T-helper 2 cell treated with Interferon-gamma antibody and Interleukin-4, amounts not matched to agents 5 μg/mL and 100 μg/mL, for 36 hours (primary cell): ENCODE data around the gene CACNA1I.

Experiments used
- DNase-seq: peaks from one replicate; pipeline ENCODE4 v3.0.0; 2021; ENCODE audit warnings: low spot score
- H3K27ac Mint-ChIP-seq: one replicate; pipeline ENCODE4 v1.8.0; 2021; ENCODE audit warnings: mild to moderate bottlenecking, mixed read lengths
- H3K27me3 Mint-ChIP-seq: one replicate; pipeline ENCODE4 v1.8.0; 2021; ENCODE audit warnings: low read depth, mixed read lengths
- H3K36me3 Mint-ChIP-seq: one replicate; pipeline ENCODE4 v1.8.0; 2021; ENCODE audit warnings: low read depth, mixed read lengths
- H3K4me1 Mint-ChIP-seq: one replicate; pipeline ENCODE4 v1.8.0; 2021; ENCODE audit warnings: low read depth, mixed read lengths
- H3K4me3 Mint-ChIP-seq: one replicate; pipeline ENCODE4 v1.8.0; 2022; ENCODE audit warnings: mild to moderate bottlenecking, moderate library complexity, mixed read lengths
- H3K9me3 Mint-ChIP-seq: one replicate; pipeline ENCODE4 v1.8.0; 2021; ENCODE audit warnings: mixed read lengths

CACNA1I gene

GRCh38 chr22:39686776-39687525, 116.4 kb downstream of the CACNA1I start:
- peaks cover 45% of the 10 kb centered on the region for H3K27me3 Mint-ChIP-seq
- no peak overlapping the region for H3K4me3 Mint-ChIP-seq
- no peaks in the 10 kb centered on the region for H3K9me3 Mint-ChIP-seq
- H3K4me1 Mint-ChIP-seq: peaks cover 2% of the 10 kb centered on the region
- peaks cover 6% of the 10 kb centered on the region for H3K36me3 Mint-ChIP-seq
- no peak for DNase-seq
- H3K27ac Mint-ChIP-seq: no peak overlapping the region

- DNase-seq: no peak
- peaks cover 2% of the 10 kb centered on the region for H3K4me1 Mint-ChIP-seq
- H3K4me3 Mint-ChIP-seq: no peak overlapping the region
- H3K27me3 Mint-ChIP-seq: peaks cover 54% of the 10 kb centered on the region
- peaks cover 6% of the 10 kb centered on the region for H3K36me3 Mint-ChIP-seq
- no peak overlapping the region for H3K27ac Mint-ChIP-seq
- no peaks in the 10 kb centered on the region for H3K9me3 Mint-ChIP-seq
These were observed 117.7 kb downstream of the CACNA1I start for GRCh38 chr22:39688186-39688785.

GRCh38 chr22:39689421-39689820, 118.9 kb downstream of the CACNA1I start:
- peaks cover 55% of the 10 kb centered on the region for H3K27me3 Mint-ChIP-seq
- H3K4me3 Mint-ChIP-seq: no peak overlapping the region
- peaks cover 4% of the 10 kb centered on the region for H3K4me1 Mint-ChIP-seq
- peaks cover 6% of the 10 kb centered on the region for H3K36me3 Mint-ChIP-seq
- H3K9me3 Mint-ChIP-seq: no peaks in the 10 kb centered on the region
- DNase-seq: no peak
- H3K27ac Mint-ChIP-seq: no peak overlapping the region

DNA sequence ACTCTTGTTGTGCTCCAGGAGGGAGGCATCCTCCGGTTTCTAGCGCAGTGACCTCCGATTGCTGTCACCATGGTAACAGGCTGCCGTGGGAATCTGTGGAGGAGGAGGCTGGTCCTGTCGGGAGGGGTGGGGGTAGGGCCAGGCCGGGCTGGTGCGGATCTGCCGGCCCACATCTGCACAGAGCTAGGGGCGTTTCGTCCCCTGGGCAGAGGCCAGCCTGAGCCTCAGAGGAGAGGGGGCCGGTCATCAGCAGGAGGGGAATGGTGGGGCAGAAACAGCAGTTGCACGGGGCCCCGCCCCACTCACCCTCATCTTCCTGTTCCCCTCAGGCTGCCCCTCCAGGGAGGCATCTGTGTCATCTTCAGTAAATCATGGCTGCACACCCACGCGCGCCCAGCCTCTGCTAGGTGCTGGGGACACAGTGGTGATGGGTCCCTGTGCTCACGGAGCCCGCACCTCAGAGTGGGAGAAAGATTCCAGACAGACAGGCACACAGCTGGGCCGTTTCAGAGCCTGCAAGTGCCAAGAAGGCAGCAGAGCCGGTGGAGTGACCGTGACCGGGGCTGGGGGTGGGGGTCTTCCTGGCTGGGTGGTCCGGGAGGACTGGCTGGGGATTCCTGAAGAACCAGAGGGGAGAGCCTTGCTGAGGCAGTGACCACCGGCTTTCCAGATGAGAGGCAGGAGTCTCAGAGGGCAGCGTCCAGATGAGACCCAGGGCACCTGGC, 120.5 kb downstream of the CACNA1I start:
- no peak for DNase-seq
- Mint-ChIP-seq H3K4me3 (no peak overlapping the region), H3K36me3 (no peaks in the 10 kb centered on the region), H3K4me1 (peaks cover 5% of the 10 kb centered on the region), H3K9me3 (no peaks in the 10 kb centered on the region), H3K27me3 (peaks cover 53% of the 10 kb centered on the region), H3K27ac (no peak overlapping the region)

- Mint-ChIP-seq H3K4me3 (no peak overlapping the region), H3K27me3 (peaks cover 37% of the 10 kb centered on the region), H3K9me3 (no peaks in the 10 kb centered on the region), H3K36me3 (no peaks in the 10 kb centered on the region), H3K4me1 (peaks cover 5% of the 10 kb centered on the region), H3K27ac (no peak overlapping the region)
- DNase-seq: no peak
These were observed 123.5 kb downstream of the CACNA1I start for GRCh38 chr22:39693943-39694500.

GRCh38 chr22:39697790-39698430, 127.4 kb downstream of the CACNA1I start:
- peaks cover 18% of the 10 kb centered on the region for H3K27me3 Mint-ChIP-seq
- no peaks in the 10 kb centered on the region for H3K36me3 Mint-ChIP-seq
- peaks cover 3% of the 10 kb centered on the region for H3K4me1 Mint-ChIP-seq
- H3K27ac Mint-ChIP-seq: no peak overlapping the region
- H3K9me3 Mint-ChIP-seq: no peaks in the 10 kb centered on the region
- H3K4me3 Mint-ChIP-seq: no peak overlapping the region
- DNase-seq: no peak

DNA sequence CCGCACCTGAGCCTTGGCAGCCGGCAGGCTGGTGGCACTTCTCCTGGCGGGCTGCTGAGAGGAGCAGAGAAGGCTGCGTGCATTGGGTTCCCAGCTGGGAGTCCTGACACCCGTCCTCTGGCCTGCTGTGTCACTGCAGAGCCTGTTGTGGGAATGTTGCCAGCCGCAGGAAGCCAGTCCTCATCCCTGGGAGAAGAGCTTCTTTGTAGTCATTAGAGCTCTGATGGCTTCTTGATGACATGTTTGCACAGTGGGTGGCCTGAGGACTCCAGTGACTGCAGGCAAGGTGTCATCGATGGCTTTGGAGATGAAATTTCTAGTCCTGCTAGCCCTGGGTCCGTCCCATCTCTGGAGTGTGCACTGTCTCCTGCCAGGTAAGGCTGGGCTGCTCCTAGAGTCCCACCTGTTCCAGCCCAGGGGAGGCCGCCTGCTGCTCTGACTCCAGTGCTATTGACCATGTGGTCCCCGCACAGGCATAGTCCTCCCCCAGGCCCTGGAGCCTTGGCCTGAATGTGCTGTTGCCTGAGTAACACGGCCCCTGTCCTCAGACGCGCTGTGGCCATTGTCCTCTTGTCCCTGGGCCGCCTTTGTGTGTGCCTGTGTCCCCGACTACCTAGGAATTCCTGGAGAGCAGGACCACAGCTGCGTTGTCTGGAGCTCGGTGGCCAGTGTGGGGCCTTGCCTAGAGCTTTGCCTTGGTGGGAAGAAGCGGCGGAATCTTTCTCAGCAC, 129.2 kb downstream of the CACNA1I start:
- Mint-ChIP-seq H3K4me3 (no peak overlapping the region), H3K9me3 (no peaks in the 10 kb centered on the region), H3K27me3 (peaks cover 7% of the 10 kb centered on the region), H3K27ac (no peak overlapping the region), H3K36me3 (no peaks in the 10 kb centered on the region), H3K4me1 (no peaks in the 10 kb centered on the region)
- no peak for DNase-seq

GRCh38 chr22:39700565-39700964, 130.0 kb downstream of the CACNA1I start:
- no peak overlapping the region for H3K27ac Mint-ChIP-seq
- no peaks in the 10 kb centered on the region for H3K9me3 Mint-ChIP-seq
- no peak overlapping the region for H3K4me3 Mint-ChIP-seq
- H3K4me1 Mint-ChIP-seq: no peaks in the 10 kb centered on the region
- DNase-seq: no peak
- no peaks in the 10 kb centered on the region for H3K36me3 Mint-ChIP-seq
- H3K27me3 Mint-ChIP-seq: peaks cover 7% of the 10 kb centered on the region

- Mint-ChIP-seq H3K4me1 (no peaks in the 10 kb centered on the region), H3K36me3 (no peaks in the 10 kb centered on the region), H3K4me3 (no peak overlapping the region), H3K27ac (no peak overlapping the region), H3K9me3 (no peaks in the 10 kb centered on the region), H3K27me3 (peaks cover 4% of the 10 kb centered on the region)
- no peak for DNase-seq
These were observed 132.5 kb downstream of the CACNA1I start for GRCh38 chr22:39703091-39703490.

DNA sequence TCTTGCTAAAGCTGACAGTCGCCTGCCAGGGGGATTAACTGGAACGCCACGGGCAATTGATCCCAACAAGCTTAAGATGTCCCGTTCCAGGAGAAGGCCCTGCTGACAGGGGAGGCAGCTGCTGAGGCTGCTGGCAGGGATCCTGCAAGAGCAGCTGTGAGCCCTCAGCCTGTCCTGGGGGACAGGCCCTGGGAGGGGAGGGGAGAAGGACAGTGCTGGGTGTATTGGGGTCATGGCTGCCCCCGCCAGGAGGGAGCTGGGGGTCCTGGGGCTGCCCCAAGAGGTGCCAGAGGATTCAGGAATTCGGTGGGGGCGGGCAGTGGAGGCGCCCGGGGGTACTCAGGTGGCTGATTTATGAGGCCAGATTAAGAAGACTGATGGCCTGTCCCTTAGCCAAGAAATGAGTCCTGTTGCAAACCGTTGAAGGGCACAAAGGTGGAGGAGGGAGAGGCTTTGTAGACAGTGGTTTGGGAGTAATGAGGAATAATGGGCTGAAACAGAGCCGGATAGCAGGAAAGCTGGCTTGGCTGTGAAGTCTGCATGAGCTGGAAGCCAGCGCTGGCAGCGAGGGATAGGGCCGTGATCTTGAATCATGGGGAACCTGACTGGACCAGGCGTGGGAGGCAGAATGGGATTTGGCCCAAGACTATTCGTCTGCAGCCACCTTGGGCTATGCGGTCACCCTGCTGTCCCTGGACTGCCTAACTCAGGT, 133.5 kb downstream of the CACNA1I start:
- Mint-ChIP-seq H3K4me1 (no peaks in the 10 kb centered on the region), H3K27ac (no peak overlapping the region), H3K36me3 (no peaks in the 10 kb centered on the region), H3K9me3 (no peaks in the 10 kb centered on the region), H3K27me3 (peaks cover 9% of the 10 kb centered on the region), H3K4me3 (no peak overlapping the region)
- no peak for DNase-seq

GRCh38 chr22:39705386-39705785, 134.8 kb downstream of the CACNA1I start:
- no peaks in the 10 kb centered on the region for H3K36me3 Mint-ChIP-seq
- H3K4me1 Mint-ChIP-seq: no peaks in the 10 kb centered on the region
- no peaks in the 10 kb centered on the region for H3K9me3 Mint-ChIP-seq
- no peak for DNase-seq
- H3K27ac Mint-ChIP-seq: no peak overlapping the region
- peaks cover 13% of the 10 kb centered on the region for H3K27me3 Mint-ChIP-seq
- H3K4me3 Mint-ChIP-seq: no peak overlapping the region

DNA sequence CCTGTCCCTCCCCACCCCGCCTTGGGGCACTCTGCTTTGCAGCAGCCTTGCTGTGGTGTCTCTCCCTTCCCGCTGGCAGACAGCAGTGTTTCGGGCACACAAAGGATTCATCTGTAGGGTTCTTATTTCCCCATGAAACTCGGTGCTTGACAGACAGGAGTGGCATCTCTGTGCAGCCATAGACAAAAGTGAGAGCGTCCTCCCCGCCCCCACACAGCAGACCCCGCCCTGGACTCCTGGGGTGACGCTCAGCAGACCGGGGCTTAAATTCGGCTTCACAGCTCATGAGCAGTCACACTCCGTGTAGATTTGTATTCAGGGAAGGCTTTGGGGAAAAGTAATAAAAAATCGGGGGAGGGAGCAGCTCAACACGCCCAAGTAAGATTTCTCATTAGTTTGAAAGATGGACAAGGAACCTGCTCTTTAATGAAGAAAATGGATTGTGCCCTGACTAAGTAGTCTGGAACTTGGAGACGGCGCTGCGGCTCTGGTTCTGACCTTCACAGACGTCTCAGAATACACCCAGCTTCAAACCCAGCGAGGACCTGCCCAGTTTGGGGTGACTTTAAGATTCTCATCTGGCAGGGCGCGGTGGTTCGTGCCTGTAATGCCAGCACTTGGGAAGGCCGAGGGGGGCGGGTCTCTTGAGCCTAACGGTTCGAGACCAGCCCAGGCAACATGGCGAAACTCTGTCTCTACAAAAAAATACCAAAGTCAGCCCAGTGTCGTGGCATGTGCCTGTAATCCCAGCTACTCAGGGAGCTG, 136.0 kb downstream of the CACNA1I start:
- H3K4me3 Mint-ChIP-seq: no peak overlapping the region
- DNase-seq: no peak
- no peaks in the 10 kb centered on the region for H3K4me1 Mint-ChIP-seq
- H3K36me3 Mint-ChIP-seq: no peaks in the 10 kb centered on the region
- peaks cover 20% of the 10 kb centered on the region for H3K27me3 Mint-ChIP-seq
- no peaks in the 10 kb centered on the region for H3K9me3 Mint-ChIP-seq
- no peak overlapping the region for H3K27ac Mint-ChIP-seq
